T-helper 17 cell (primary cell): ENCODE measurements around the gene DGAT2L6. TPM values are rescaled to one million over a fixed set of nuclear protein-coding genes. Genes with fewer than 3 reads are reported as not detected.

Experiments used
- ATAC-seq: fragments of 150-1000 bp; cut with Tn5 transposase; 2 replicates; pipeline ENCODE4 v1.10.0; 2021; ENCODE audit warnings: mild to moderate bottlenecking, moderate library complexity
- DNase-seq, 3 donors: peaks; one replicate each; pipeline versions ENCODE4 v3.0.0 to v3.0.0-alpha.2; 2020 to 2021
- H3K9me3 ChIP-seq: one replicate; pipeline ENCODE4 v1.7.0; 2013; ENCODE audit warnings: low read length, mild to moderate bottlenecking; ENCODE audit not compliant: control insufficient read depth, poor library complexity, severe bottlenecking
- H3K27ac Mint-ChIP-seq: one replicate; pipeline ENCODE4 v1.8.0; 2022; ENCODE audit warnings: mild to moderate bottlenecking, moderate library complexity, mixed read lengths
- H3K27me3 Mint-ChIP-seq: one replicate; pipeline ENCODE4 v1.8.0; 2022; ENCODE audit warnings: mixed read lengths
- H3K36me3 Mint-ChIP-seq: one replicate; pipeline ENCODE4 v1.8.0; 2022; ENCODE audit warnings: low read depth, mixed read lengths
- H3K4me1 Mint-ChIP-seq: one replicate; pipeline ENCODE4 v1.8.0; 2022; ENCODE audit warnings: mild to moderate bottlenecking, mixed read lengths
- H3K4me3 Mint-ChIP-seq: one replicate; pipeline ENCODE4 v1.8.0; 2022; ENCODE audit warnings: mild to moderate bottlenecking, moderate library complexity, mixed read lengths
- total RNA-seq, 4 donors: library from RNA in 2 of 4; stranded (reverse) in 2 of 4; gene quantifications; one replicate each; pipeline ENCODE4 v1.2.3 and lab custom pipeline; 2022 to 2026

DGAT2L6 gene, protein sequence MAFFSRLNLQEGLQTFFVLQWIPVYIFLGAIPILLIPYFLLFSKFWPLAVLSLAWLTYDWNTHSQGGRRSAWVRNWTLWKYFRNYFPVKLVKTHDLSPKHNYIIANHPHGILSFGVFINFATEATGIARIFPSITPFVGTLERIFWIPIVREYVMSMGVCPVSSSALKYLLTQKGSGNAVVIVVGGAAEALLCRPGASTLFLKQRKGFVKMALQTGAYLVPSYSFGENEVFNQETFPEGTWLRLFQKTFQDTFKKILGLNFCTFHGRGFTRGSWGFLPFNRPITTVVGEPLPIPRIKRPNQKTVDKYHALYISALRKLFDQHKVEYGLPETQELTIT
- not detected for total RNA-seq
- 0 to 0.08 reads per million in 2 donors for total RNA-seq (lab: John Stamatoyannopoulos, UW)

DNA sequence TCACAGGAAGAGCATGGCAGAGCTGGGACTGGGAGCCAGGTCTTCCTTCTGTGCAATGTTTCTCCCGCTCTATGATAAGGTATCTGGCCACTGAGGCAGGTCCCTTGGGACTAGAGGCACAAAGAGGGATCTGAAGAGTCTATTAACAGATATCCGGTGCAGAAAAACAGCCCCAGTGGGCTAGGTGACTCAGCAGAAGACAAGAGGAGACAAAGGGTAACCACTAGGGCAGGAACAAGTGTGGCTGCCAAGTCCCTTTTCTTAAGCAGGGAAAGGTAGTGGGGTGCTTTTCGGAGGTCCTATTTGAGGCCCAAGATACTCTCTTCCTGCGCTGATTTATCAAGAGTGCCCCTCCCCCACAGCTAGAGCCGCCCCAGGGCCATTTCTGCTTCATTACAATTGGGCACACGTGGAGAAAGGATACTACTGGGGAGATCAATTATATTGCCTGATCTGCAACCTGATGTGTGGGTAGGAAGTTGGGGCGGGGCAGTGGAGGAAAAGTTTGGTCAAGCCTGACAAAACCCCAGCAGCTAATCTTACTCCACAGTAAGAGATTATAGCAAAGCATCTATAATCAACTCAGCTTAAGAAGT, at the start of gene DGAT2L6:
Gene DGAT2L6, plus strand, starts transcription at position 546 of the 596 bp plus-strand sequence. CDS start 100 bp downstream, outside the sequence.
- Mint-ChIP-seq H3K4me1 (no peaks in the 10 kb centered on the region), H3K4me3 (no peak within 1 kb of the TSS), H3K27me3 (no peaks in the 10 kb centered on the region), H3K27ac (no peak within 1 kb of the TSS), H3K36me3 (no peaks in the 10 kb centered on the region)
- ATAC-seq: no peak
- H3K9me3 ChIP-seq: no peaks in the 10 kb centered on the region
- DNase-seq: no peak

DNA sequence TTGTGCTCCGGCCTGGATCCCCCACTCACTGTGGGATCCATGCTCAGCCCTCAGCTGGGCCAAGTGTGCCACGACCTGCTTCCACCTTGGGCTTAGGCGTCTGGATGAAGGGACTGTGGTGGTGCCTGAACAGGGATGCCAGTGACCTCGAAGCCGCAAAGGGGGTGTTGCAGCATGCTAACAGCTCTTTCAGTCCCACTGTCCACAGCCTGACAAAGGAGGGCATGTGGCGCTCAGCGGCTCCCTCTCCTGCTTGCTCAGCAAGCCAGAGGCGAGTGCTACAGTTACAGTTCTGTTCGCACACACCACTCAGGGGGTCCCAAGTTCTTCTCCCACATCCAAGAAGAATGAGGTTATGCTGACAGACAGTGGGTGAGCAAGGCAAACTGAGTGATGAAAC, 49.2 kb upstream of the DGAT2L6 start:
- DNase-seq (no peak), ATAC-seq (no peak)
- Mint-ChIP-seq H3K4me1 (peaks cover 7% of the 10 kb centered on the region), H3K36me3 (no peaks in the 10 kb centered on the region), H3K27me3 (no peaks in the 10 kb centered on the region), H3K27ac (no peak overlapping the region), H3K4me3 (no peak overlapping the region)
- no peaks in the 10 kb centered on the region for H3K9me3 ChIP-seq

- no peak for ATAC-seq
- Mint-ChIP-seq H3K4me3 (no peak overlapping the region), H3K27me3 (no peaks in the 10 kb centered on the region), H3K27ac (no peak overlapping the region), H3K36me3 (no peaks in the 10 kb centered on the region), H3K4me1 (peaks cover 7% of the 10 kb centered on the region)
- no peaks in the 10 kb centered on the region for H3K9me3 ChIP-seq
- DNase-seq: no peak
Observed at GRCh38 chrX:70129816-70130215, 47.5 kb upstream of the DGAT2L6 start.

DNA sequence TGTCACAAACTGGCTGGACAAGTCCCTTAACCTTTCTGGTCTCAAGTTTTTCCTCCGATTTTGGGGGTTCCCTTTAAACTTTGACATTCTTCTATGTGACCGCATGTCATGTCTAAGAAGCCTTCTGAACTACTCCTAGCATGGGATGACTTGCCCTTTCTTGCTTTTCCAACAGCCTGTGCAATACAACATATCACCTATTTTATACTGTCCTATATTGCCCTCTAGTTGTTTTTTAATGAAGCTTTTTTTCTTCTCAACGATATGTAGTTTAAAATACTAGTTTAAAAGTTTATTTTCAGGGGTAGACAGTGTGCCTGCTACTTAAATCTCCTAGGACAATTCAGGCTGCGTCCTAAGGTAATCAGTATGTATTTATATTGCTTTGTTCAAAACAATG, 45.1 kb upstream of the DGAT2L6 start:
- DNase-seq (no peak), ATAC-seq (no peak)
- H3K36me3 Mint-ChIP-seq: no peaks in the 10 kb centered on the region
- H3K9me3 ChIP-seq: no peaks in the 10 kb centered on the region
- peak overlapping the region; percentile 95 for H3K27ac Mint-ChIP-seq
- no peaks in the 10 kb centered on the region for H3K27me3 Mint-ChIP-seq
- H3K4me1 Mint-ChIP-seq: peaks cover 19% of the 10 kb centered on the region
- H3K4me3 Mint-ChIP-seq: no peak overlapping the region

GRCh38 chrX:70132877-70133302, 44.4 kb upstream of the DGAT2L6 start:
- Mint-ChIP-seq H3K4me1 (peaks cover 23% of the 10 kb centered on the region), H3K27ac (peak overlapping the region; percentile 95), H3K4me3 (peak overlapping the region; percentile 96), H3K36me3 (no peaks in the 10 kb centered on the region), H3K27me3 (no peaks in the 10 kb centered on the region)
- H3K9me3 ChIP-seq: no peaks in the 10 kb centered on the region
- no peak for DNase-seq
- ATAC-seq: peak; percentile 28

GRCh38 chrX:70133303-70134115, 43.8 kb upstream of the DGAT2L6 start, which contains the start of gene IGBP1:
IGBP1 (plus strand) TSS chrX:70133447; CDS start chrX:70133948, 501 bp downstream.
- DNase-seq (peak; percentile 48 to 68 (median 55)), ATAC-seq (peak; percentile 86)
- Mint-ChIP-seq H3K4me3 (peak within 1 kb of the TSS; percentile 96), H3K36me3 (no peaks in the 10 kb centered on the region), H3K27me3 (no peaks in the 10 kb centered on the region), H3K27ac (peak within 1 kb of the TSS; percentile 95), H3K4me1 (peaks cover 21% of the 10 kb centered on the region)
- H3K9me3 ChIP-seq: no peaks in the 10 kb centered on the region

- H3K27ac Mint-ChIP-seq: peak overlapping the region; percentile 95
- no peaks in the 10 kb centered on the region for H3K27me3 Mint-ChIP-seq
- no peaks in the 10 kb centered on the region for H3K9me3 ChIP-seq
- DNase-seq (no peak), ATAC-seq (peak; percentile 35)
- peak overlapping the region; percentile 96 for H3K4me3 Mint-ChIP-seq
- H3K4me1 Mint-ChIP-seq: peaks cover 20% of the 10 kb centered on the region
- no peaks in the 10 kb centered on the region for H3K36me3 Mint-ChIP-seq
Observed at GRCh38 chrX:70134116-70134477, 43.2 kb upstream of the DGAT2L6 start.

- Mint-ChIP-seq H3K4me3 (no peak overlapping the region), H3K27me3 (no peaks in the 10 kb centered on the region), H3K36me3 (peaks cover 6% of the 10 kb centered on the region), H3K27ac (no peak overlapping the region), H3K4me1 (peaks cover 29% of the 10 kb centered on the region)
- H3K9me3 ChIP-seq: no peaks in the 10 kb centered on the region
- DNase-seq: no peak
- ATAC-seq: no peak
Observed at GRCh38 chrX:70138622-70139021, 38.7 kb upstream of the DGAT2L6 start.

GRCh38 chrX:70139736-70140135, 37.5 kb upstream of the DGAT2L6 start:
- Mint-ChIP-seq H3K4me1 (peaks cover 29% of the 10 kb centered on the region), H3K27ac (peak overlapping the region; percentile 51), H3K27me3 (no peaks in the 10 kb centered on the region), H3K36me3 (peaks cover 6% of the 10 kb centered on the region), H3K4me3 (peak overlapping the region; percentile 68)
- DNase-seq (no peak), ATAC-seq (no peak)
- no peaks in the 10 kb centered on the region for H3K9me3 ChIP-seq

DNA sequence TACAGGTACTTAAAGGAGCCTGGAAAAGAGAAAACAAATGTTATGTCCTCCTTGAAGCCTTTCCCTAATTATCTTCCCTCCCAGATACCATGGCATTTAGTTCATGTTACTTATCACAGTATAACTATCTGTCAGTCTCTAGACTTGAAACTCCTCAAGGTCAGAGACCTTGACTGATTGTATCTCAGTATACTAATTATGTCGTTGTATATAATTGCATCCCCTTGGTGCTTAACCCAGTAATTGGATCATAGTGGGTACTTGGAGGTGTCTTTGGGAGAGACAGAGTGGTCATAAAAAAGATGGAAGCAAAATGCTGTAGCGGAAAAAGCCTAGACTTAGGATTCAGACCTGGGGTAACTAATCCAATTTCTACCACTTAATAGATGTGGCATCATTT, 35.9 kb upstream of the DGAT2L6 start:
- Mint-ChIP-seq H3K36me3 (peaks cover 6% of the 10 kb centered on the region), H3K4me3 (no peak overlapping the region)
- DNase-seq: no peak

DNA sequence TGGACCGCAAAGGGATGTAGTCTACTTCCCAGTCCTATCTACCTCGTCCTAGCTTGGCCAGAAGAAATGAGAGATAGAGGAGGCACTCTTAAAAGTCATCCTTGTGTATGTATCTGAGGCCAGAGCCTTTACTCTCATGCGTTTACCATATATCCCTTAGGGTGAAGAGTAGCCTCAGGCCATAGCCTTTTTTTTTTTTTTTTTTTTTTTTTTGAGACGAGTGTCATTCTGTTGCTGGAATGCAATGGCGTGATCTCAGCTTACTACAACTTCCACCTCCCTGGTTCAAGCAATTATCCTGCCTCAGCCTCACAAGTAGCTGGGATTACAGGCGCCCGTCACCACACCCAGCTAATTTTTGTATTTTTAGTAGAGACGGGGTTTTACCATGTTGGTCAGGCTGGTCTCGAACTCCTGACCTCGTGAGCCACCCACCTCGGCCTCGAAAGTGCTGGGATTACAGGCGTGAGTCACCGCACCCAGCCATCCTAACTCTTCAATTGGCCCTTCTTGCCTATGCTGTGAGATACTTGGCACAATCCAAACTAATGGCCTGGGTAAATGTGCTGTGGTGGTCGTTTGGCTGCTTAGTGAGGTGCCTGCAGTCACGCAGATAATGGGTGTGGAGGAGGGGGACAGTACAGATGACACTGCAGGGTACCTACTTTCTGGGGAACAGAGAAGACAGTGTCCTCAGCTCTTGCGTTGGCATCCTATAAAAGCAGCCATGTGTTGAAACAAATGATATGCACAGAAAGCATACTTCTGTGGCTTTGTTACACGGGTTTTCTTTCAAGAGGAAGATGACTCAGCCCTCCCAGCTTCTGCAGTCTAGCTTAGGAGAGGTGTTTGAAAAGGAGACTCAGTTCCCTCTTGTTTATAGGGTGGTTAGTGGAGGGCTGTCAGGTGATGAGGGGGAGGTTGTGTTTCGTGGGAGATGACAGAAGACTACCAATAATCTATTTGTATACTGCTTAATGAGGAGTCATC, 10.4 kb upstream of the DGAT2L6 start:
- ATAC-seq: no peak
- Mint-ChIP-seq H3K27me3 (no peaks in the 10 kb centered on the region), H3K4me1 (no peaks in the 10 kb centered on the region), H3K4me3 (no peak overlapping the region), H3K27ac (no peak overlapping the region), H3K36me3 (peaks cover 2% of the 10 kb centered on the region)
- H3K9me3 ChIP-seq: no peaks in the 10 kb centered on the region
- no peak for DNase-seq

More for the DNA sequence above, 35.9 kb upstream of the DGAT2L6 start:
- peaks cover 26% of the 10 kb centered on the region for H3K4me1 Mint-ChIP-seq
- H3K9me3 ChIP-seq: no peaks in the 10 kb centered on the region
- no peaks in the 10 kb centered on the region for H3K27me3 Mint-ChIP-seq
- ATAC-seq: no peak
- no peak overlapping the region for H3K27ac Mint-ChIP-seq
